GM18520 (cell line): ENCODE data around the gene SDHA.
"Not testable (repeated sequence)": the region's sequence is repeated elsewhere in the genome, so short reads cannot be mapped to it uniquely, and the experiment has no call there.

Experiments used
- ATAC-seq: cut with Tn5 transposase; IDR thresholded peaks from one replicate; pipeline ENCODE4 v1.9.1; 2021; ENCODE audit not compliant: unreplicated experiment

The SDHA gene

DNA sequence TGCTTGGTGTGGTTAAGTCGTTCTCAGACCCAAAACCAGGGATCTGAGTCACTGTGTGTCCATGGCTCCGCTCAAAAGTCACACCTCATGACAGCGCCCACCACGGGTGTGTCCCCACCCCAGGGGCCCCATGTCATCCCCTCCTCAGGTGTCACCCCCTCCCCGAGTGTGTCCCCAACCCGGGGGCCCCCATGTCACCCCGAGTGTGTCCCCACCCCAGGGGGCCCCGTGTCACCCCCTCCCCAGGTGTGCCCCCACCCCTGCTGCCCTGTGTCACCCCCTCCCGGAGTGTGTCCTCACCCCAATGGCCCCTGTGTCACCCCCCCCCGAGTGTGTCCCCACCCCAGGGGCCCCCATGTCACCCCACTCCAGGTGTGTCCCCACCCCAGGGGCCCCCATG is 21.8 kb upstream of the SDHA start:
- ATAC-seq: no peak

DNA sequence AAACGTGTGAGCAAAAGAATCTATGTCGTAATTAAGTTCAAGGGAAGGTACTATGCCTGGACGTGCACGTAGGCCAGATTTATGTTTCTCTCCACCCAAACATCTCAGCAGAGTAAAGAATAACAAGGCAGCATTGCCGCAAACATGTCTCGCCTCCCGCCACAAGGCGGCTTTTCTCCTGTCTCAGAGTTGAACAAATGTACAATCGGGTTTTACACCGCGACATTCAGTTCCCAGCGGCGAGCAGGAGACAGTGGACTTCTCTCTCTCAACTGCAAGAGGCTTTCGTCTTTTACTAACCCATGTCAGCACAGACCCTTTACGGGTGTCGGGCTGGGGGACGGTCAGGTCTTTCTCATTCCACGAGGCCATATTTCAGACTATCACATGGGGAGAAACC is 21.1 kb upstream of the SDHA start:
- not testable (repeated sequence) for ATAC-seq

DNA sequence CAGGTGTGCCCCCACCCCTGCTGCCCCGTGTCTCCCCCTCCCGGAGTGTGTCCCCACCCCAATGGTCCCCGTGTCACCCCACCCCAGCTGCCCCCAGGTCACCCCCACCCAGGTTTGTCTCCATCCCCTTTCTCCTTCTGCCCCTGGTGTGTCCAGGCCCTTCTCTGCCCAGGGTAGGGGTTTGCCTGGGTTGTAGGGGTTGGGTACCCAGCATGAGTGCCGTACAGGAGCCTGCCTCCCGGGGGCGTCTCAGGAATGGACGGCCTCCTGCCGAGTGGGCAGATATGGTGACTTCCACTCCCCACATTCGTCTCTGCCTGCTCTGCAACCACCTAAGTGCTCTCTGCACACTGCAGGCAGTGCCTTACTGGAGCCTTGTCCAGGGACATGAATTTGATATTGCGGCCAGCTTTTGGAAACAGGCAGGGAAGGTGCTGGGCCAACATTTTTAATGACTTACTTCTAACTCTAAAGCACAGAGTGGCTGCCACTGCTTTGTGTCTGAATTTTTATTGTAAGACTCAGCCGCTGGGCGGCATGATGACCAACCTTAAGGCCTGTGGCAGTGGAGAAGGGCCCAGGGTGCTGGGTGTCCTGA is 20.1 kb upstream of the SDHA start:
- no peak for ATAC-seq

GRCh38 chr5:198516-199196 is 19.5 kb upstream of the SDHA start:
- no peak for ATAC-seq

- no peak for ATAC-seq
Measured at GRCh38 chr5:199197-199949, 18.7 kb upstream of the SDHA start.

DNA sequence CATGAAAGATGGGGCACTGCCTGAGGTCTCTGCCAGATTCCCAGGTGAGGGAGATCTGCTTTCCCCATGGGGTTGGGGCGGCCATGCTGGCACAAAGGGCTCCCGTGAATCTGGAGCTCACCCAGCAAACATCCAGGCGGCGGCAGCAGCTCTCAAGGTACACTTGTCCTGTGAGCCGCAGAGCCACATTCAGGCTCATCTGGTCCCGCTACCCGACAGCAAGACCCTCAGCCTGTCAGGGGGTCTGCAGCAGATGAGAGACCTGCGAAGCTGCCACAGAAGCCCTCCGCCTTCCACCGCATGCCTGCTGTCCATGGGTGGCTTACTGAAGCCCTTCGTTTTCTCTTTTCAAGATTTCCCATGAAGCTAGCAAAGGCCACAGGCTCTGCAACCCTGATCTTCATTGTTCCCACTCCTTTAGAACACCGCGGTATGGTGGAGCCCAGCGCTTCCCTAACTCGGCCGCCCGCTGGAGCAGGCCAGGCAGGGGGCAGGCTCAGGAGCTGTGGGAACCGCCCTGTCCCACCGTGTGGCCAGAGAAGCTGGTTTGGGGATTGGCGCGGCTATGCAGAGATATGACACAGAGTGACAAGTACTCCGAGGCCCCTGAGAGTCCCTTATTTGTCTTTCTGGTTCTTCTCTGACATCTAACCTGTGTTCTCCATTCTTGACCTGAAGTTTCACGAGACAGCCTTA is 18.0 kb upstream of the SDHA start:
- no peak for ATAC-seq

DNA sequence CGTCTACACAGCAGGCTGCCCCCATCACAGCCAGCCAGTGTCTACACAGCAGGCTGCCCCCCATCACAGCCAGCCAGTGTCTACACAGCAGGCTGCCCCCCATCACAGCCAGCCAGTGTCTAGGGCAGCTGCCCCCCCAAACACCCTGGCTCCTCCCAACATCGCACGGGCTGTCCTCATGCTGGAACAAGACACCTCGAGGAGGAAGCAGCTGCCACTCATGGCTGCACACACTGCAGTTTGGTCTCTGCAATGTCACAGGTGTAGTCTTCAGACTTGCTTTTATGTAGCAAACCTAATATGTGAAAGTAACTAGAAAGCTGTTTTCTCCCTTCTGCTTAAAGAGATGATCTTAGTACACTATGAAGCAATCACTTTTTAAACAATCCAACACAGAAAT is 17.1 kb upstream of the SDHA start:
- no peak for ATAC-seq

GRCh38 chr5:201672-202071 is 16.4 kb upstream of the SDHA start:
- ATAC-seq: no peak

- ATAC-seq: no peak
Measured at GRCh38 chr5:203246-203930, 14.7 kb upstream of the SDHA start.

DNA sequence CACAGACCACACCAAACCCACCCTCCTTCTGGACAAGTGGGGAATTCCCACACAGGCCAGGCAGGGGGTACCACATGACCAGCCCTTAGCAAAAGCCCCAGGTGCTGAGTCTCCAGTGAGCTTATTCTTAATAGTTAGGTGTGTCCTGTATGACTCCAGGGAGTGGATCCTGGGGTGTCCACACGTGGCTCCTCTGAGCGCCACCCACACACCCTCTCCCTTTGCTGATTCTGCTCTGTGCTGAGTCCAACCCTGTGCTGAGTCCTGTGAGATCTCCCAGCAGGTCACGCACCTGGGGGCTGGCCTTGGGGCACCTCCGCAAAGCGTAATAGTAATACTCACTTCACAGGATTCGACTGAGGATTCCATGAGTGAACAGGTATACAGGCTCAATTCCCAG is 14.1 kb upstream of the SDHA start:
- no peak for ATAC-seq

GRCh38 chr5:204462-204861 is 13.7 kb upstream of the SDHA start:
- ATAC-seq: no peak

- no peak for ATAC-seq
Measured at GRCh38 chr5:204966-205670, 13.0 kb upstream of the SDHA start.

- ATAC-seq: no peak
Measured at GRCh38 chr5:206406-206805, 11.7 kb upstream of the SDHA start.

DNA sequence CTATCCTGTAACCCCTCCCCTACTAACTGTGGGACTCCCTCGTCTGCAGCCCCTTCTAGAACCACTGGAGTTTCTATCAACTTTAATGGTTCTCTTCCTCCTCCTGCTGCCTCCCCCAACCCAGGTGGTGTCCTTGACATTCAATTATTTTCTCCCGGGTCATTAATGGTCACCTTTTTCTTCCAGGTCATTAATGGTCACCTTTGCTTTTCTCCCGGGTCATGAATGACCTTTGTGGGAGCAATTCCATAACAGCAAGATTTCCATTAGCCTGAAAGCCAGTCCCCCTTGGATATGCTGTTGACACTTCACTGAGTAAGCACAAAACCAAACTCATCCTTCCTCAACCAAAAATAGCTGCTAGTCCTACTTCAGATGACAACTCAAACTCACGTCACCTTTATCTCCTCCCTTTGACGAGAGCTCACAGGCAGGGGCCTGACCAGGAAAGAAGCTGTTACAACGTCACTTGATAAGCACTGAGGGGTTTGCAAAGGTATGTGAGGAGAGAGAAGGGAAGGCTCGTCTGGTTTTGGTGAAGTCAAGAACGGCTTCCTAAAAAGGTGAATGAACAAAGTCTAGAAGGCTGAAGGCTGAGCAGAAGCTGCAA is 11.1 kb upstream of the SDHA start:
- no peak for ATAC-seq

DNA sequence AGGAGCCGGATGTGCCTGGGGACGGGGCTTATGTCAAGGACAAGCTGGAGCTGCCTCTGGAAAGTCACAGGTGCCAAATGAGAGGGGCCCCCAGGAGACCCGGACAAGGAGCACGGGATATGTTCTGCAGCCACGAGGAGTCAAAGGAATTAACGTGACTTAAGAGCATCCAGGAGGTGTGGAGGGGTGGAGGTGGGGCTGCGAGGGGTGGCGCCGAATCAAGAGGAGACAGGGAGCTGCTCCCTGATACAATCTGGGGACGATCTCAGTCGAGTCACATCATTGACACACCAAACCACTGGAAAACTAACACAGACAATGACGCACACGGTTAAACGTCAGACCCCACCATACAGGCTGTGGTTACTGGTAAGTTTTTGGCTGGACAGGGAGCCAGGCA is 10.5 kb upstream of the SDHA start:
- no peak for ATAC-seq

- no peak for ATAC-seq
Measured at GRCh38 chr5:208449-209114, 9.5 kb upstream of the SDHA start.

DNA sequence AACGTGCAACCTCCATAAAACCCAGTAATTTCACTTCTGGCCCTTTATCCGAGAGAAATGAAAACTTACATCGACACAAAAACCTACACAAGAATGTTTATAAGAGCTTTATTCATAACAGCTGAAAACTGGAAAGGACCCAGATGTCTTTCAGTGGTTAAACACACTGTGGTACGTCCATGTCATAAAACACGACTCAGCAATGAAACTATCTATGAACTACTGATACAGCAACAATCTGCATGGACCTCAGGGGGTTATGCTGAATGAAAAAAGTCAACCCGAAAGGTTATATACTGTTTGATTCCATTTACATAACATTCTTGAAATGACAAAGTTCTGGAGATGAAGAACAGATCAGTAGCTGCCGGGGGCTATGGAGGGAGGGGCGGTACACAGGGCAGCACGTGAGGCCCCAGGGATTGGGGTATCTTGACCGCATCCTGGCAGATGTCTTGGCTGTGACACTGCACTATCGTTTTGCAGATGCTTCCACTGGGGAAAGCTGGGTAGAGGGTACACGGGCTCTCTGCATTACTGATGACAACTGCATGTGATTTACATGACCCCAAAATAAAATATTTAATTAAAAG is 4.2 kb upstream of the SDHA start:
- no peak for ATAC-seq

DNA sequence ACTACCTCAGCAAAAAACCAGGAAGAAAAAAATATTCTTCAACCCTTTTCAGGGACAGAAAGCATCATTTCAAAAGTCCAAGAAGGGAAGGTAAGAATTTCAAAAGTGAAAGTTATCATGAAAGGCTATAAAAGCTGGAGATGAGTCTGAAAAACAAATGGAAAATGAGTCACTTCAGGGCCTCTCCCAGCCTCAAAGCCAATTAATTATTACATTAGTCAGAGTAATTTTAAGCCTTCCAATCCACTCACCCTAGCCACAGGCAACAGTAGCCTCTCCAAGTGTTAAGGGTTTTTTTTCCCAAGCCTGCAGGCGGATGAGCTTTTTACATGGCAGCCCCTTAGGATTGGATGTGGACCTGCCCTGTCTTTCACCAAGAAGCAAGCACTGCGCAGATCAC is 2.9 kb upstream of the SDHA start:
- ATAC-seq: not testable (repeated sequence)

GRCh38 chr5:216076-216475 is 2.0 kb upstream of the SDHA start:
- ATAC-seq: not testable (repeated sequence)
